GM10847 (cell line): Measurements from ENCODE around the gene LCN12.

Experiments
- POLR2A ChIP-seq: IDR thresholded peaks from 2 replicates; pipeline ENCODE4 v1.6.1; 2011; ENCODE audit not compliant: insufficient read length; ENCODE audit errors: extremely low read depth

Gene LCN12

GRCh38 chr9:136951541-136952320, at the start of gene LCN12:
Gene LCN12, plus strand, starts transcription at chr9:136952273. Its CDS starts 55 bp downstream, at chr9:136952328.
- no peak for TF ChIP-seq POLR2A

- TF ChIP-seq POLR2A: no peak
Measured at GRCh38 chr9:136903041-136903554, 49.0 kb upstream of the LCN12 start.

DNA sequence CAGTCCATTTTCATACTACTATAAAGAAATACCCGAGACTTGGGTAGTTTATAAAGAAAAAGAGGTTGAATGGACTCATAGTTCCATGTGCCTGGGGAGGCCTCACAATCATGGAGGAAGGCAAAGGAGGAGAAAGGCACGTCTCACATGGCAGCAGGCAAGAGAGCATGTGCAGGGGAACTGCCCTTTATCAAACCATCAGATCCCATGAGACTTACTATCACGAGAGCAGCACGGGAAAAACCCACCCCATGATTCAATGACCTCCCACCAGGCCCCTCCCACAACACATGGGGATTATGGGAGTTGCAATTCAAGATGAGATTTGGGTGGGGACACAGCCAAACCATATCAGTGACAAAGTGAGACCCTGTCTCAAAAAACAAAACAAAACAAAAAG, 45.8 kb upstream of the LCN12 start:
- TF ChIP-seq POLR2A: no peak

DNA sequence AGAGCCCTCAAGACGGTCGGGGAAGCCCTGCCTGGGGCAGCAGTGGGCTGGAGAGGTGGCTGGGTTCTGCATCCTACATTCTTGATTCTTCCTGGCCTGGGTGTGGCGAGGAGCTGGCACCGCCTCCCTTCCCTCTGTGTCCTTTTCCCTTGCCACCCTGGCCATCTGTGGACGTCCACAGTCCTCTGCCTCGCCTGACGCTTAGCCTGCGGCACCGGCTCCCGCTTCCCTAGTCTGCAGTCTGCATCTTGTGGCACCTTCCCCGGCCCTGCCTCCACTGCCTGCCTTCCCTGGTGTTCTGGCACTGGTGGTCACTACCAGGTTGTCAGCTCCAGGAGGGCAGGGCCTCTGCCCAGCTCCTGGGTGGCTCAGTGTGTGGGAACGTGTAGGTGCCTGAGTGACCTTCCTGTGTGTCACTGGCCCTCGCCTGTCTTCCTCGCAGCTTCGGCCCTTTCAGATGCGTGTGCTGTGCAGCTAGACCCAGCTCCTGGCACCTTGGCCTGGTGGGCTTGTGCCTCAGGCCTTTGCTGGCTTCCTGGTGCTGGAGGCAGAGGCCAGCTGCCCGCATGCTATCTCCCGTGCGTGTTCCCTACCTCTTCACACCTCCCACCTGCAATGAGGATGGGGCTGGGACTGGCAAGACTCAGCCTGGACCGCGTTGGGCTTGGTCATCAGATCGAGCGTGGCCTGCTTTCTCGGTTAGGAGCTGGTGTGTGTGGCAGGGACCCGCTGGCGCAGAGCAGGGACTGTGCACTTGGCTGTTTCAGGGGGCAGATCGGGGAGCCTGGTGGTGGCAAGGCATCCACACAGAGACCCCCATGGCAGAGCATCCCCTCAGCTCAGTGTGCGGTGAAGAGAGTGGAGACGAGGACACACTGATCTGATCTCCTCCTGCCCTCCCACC, 44.8 kb upstream of the LCN12 start:
- no peak for TF ChIP-seq POLR2A

DNA sequence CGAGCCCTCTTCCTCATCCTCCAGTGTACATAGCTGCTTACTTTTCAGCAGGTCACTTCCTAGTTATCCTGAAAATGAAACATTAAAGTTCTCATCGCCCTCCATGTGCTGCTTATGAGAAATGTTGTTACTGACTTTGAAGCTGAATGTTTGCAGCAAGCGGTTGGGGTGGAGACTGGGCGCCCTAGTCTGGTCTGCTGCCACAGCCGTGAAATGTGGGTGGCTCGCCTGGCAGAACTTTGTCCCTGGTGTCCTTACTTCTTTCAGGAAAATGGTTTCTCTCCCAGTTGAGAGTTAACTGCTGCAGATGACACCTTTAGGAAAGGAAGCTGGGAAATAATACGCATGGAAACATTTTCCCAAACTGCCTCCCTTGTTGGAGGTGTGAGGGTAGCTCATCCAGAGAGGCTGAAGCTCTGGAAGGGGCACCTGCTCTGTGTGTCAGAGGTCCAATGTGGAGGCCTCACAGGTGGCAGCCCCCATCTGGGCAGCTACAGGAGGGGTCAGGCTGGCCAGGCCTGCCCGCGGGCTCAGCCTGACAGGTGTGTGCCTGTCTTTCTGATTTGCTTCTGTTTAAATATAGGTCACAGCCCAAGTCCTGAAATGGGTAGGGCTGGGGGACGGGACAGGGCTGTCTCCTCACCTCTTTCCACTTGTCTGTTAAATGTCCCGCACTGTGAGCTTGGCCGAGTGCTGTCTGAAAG, 41.7 kb upstream of the LCN12 start:
- TF ChIP-seq POLR2A: no peak

- TF ChIP-seq POLR2A: no peak
Measured at GRCh38 chr9:136910901-136911245, 41.2 kb upstream of the LCN12 start.

- TF ChIP-seq POLR2A: no peak
Measured at GRCh38 chr9:136913701-136914438, 38.2 kb upstream of the LCN12 start.

GRCh38 chr9:136915632-136916329, 36.3 kb upstream of the LCN12 start:
- no peak for TF ChIP-seq POLR2A

GRCh38 chr9:136916330-136917184, 35.5 kb upstream of the LCN12 start:
- TF ChIP-seq POLR2A: no peak

GRCh38 chr9:136917902-136918301, 34.2 kb upstream of the LCN12 start:
- TF ChIP-seq POLR2A: no peak

GRCh38 chr9:136920069-136920468, 32.0 kb upstream of the LCN12 start:
- TF ChIP-seq POLR2A: no peak

- TF ChIP-seq POLR2A: no peak
Measured at GRCh38 chr9:136920734-136921231, 31.3 kb upstream of the LCN12 start.

GRCh38 chr9:136921307-136921706, 30.8 kb upstream of the LCN12 start:
- no peak for TF ChIP-seq POLR2A
